PC-3 (cell line): ENCODE data around the gene HIBCH. TPM values are rescaled to one million over a fixed set of nuclear protein-coding genes. Genes with fewer than 3 reads are reported as not detected.
"Not testable (repeated sequence)": the region's sequence is repeated elsewhere in the genome, so short reads cannot be mapped to it uniquely, and the experiment has no call there.

ENCODE experiments used
- ATAC-seq: fragments of 200-7000 bp; cut with Tn5 transposase; 2 replicates; pipeline ENCODE4 v1.9.1; 2020; ENCODE audit warnings: mild to moderate bottlenecking, moderate library complexity
- BruUV-seq: library from RNA; stranded (reverse); fragments of 400-500 nt; replicated peaks from 2 replicates; lab custom pipeline; 2021; lab: Mats Ljungman, UMichigan
- CTCF ChIA-PET: fragments of 300-600 bp; sonication (Branson Sonifier 250); formaldehyde crosslinking; loops from one replicate; lab custom pipeline; 2022; ENCODE audit warnings: antibody characterized with exemption; lab: Charles Lee
- POLR2A ChIA-PET: fragments of 300-600 bp; sonication (Branson Sonifier 250); formaldehyde crosslinking; loops from one replicate; lab custom pipeline; 2022; ENCODE audit warnings: antibody characterized with exemption; ENCODE audit not compliant: unreplicated experiment; lab: Charles Lee
- DNase-seq: peaks from one replicate; pipeline ENCODE4 v3.0.0-alpha.2; 2015
- H2AFZ ChIP-seq: fragments of 300-600 bp; sonication (generic); 2 replicates; pipeline ENCODE4 v1.6.0; 2016; ENCODE audit warnings: antibody characterized with exemption, low read length
- H3F3A ChIP-seq: fragments of 300-600 bp; sonication (generic); one replicate; pipeline ENCODE4 v1.6.0; 2017; ENCODE audit warnings: antibody characterized with exemption, low read length, control low read depth, mild to moderate bottlenecking; ENCODE audit not compliant: unreplicated experiment
- H3K27ac ChIP-seq: fragments of 300-600 bp; sonication (generic); 2 replicates; pipeline ENCODE4 v1.5.1; 2016; ENCODE audit warnings: mild to moderate bottlenecking, low read length
- H3K27me3 ChIP-seq: fragments of 300-600 bp; sonication (generic); 2 replicates; pipeline ENCODE4 v1.6.1; 2016; ENCODE audit warnings: low read length, mixed read lengths
- H3K36me3 ChIP-seq: fragments of 300-600 bp; sonication (generic); 2 replicates; pipeline ENCODE4 v1.6.1; 2016; ENCODE audit warnings: low read depth, mixed run types, low read length, mixed read lengths
- H3K4me1 ChIP-seq: fragments of 300-600 bp; sonication (generic); 2 replicates; pipeline ENCODE4 v1.5.1; 2016; ENCODE audit warnings: low read length; ENCODE audit not compliant: insufficient read depth
- H3K4me2 ChIP-seq: fragments of 300-600 bp; sonication (generic); 2 replicates; pipeline ENCODE4 v1.6.0; 2016; ENCODE audit warnings: low read length
- H3K4me3 ChIP-seq: fragments of 300-600 bp; sonication (generic); 2 replicates; pipeline ENCODE4 v1.5.1; 2016; ENCODE audit warnings: mild to moderate bottlenecking, low read length, mixed read lengths
- H3K79me2 ChIP-seq: fragments of 300-600 bp; sonication (generic); 2 replicates; pipeline ENCODE4 v1.6.1; 2017; ENCODE audit warnings: low read length, mixed read lengths
- H3K9ac ChIP-seq: fragments of 300-600 bp; sonication (generic); 2 replicates; pipeline ENCODE4 v1.6.0; 2016; ENCODE audit warnings: mild to moderate bottlenecking, low read length
- H3K9me2 ChIP-seq: fragments of 300-600 bp; sonication (generic); replicated peaks from 2 replicates; pipeline ENCODE4 v1.6.1; 2016; ENCODE audit warnings: mixed run types, low read length, mixed read lengths
- H3K9me3 ChIP-seq: fragments of 300-600 bp; sonication (generic); 2 replicates; pipeline ENCODE4 v1.6.1; 2016; ENCODE audit warnings: low read length, mixed read lengths
- H4K20me1 ChIP-seq: fragments of 300-600 bp; sonication (generic); 2 replicates; pipeline ENCODE4 v1.6.1; 2016; ENCODE audit warnings: low read length, mixed read lengths
- CTCF ChIP-seq: fragments of 300-600 bp; sonication (generic); conservative IDR thresholded peaks from 2 replicates; pipeline ENCODE4 v1.5.1; 2017; ENCODE audit warnings: antibody characterized with exemption, low read depth, mild to moderate bottlenecking, low read length
- EZH2 ChIP-seq: fragments of 300-600 bp; sonication (generic); IDR thresholded peaks from one replicate; pipeline ENCODE4 v1.6.1; 2017; ENCODE audit warnings: antibody characterized with exemption, mild to moderate bottlenecking, low read length; ENCODE audit not compliant: unreplicated experiment
- EZH2phosphoT487 ChIP-seq: fragments of 300-600 bp; sonication (generic); IDR thresholded peaks from 2 replicates; pipeline ENCODE4 v1.6.1; 2018; ENCODE audit warnings: mild to moderate bottlenecking, antibody characterized with exemption, low read length, borderline replicate concordance
- intact Hi-C: fragments of 100-400 bp; cut with micrococcal nuclease; formaldehyde crosslinking; loops from 2 replicates; pipeline ENCODE4 v1.9.0; 2023
- total RNA-seq: library from RNA; depleted of rRNA; stranded (reverse); fragments of >200 nt; gene quantifications from 2 replicates; pipeline ENCODE4 v1.2.3, GENCODE V29; 2014

HIBCH gene
- total RNA-seq, 1 experiment from 2014 or later, result 12.0 TPM

DNA sequence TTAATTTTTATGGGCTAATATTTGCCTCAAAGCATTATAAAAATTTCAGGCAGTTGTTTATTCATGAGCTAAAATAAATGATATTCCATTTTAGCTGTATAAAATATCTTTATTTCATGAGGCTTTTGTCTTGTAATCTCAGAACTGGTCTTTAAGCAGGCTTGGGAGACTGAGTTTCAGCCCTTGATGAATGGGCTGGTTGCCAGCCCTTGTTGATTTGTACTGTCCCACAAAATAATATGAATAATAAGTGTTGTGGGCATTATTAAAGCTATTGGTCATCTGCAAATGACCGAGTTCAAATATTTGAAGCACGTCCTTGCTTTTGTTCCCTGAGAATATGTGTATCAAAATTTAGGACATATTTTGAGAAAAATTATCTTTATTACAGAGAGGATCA lies 41.9 kb upstream of the HIBCH start:
- TF ChIP-seq EZH2 (no peak), CTCF (no peak), EZH2phosphoT487 (no peak)

GRCh38 chr2:190360965-190361364 lies 41.3 kb upstream of the HIBCH start:
- BruUV-seq, result no TSS peak
- Histone ChIP-seq H3K9me3 (no peaks in the 10 kb centered on the region), H3K4me1 (no peaks in the 10 kb centered on the region), H3K4me2 (no peak overlapping the region), H3K4me3 (no peak overlapping the region), H3F3A (no peaks in the 10 kb centered on the region), H2AFZ (no peak overlapping the region), H3K27ac (no peak overlapping the region), H3K79me2 (no peaks in the 10 kb centered on the region), H4K20me1 (no peaks in the 10 kb centered on the region), H3K9ac (no peak overlapping the region), H3K27me3 (no peaks in the 10 kb centered on the region), H3K36me3 (no peaks in the 10 kb centered on the region), H3K9me2 (no peaks in the 10 kb centered on the region)
- ATAC-seq (no peak), DNase-seq (no peak)
- CTCF ChIA-PET, result no interaction called here
- intact Hi-C loops, result no loop called here
- POLR2A ChIA-PET, result no interaction called here
- no peak for TF ChIP-seq EZH2phosphoT487
- TF ChIP-seq EZH2, result no peak
- no peak for TF ChIP-seq CTCF

More for the DNA sequence above, 41.9 kb upstream of the HIBCH start:
- Histone ChIP-seq H3K9me3 (no peaks in the 10 kb centered on the region), H4K20me1 (no peaks in the 10 kb centered on the region), H3K4me3 (no peak overlapping the region), H3F3A (no peaks in the 10 kb centered on the region), H3K79me2 (no peaks in the 10 kb centered on the region), H2AFZ (no peak overlapping the region), H3K27me3 (no peaks in the 10 kb centered on the region), H3K4me1 (no peaks in the 10 kb centered on the region), H3K9me2 (no peaks in the 10 kb centered on the region), H3K9ac (no peak overlapping the region), H3K36me3 (no peaks in the 10 kb centered on the region), H3K27ac (no peak overlapping the region), H3K4me2 (no peak overlapping the region)
- CTCF ChIA-PET, result no interaction called here
- DNase-seq, result no peak
- intact Hi-C loops, result no loop called here
- ATAC-seq, result no peak
- BruUV-seq, result no TSS peak
- POLR2A ChIA-PET, result no interaction called here

DNA sequence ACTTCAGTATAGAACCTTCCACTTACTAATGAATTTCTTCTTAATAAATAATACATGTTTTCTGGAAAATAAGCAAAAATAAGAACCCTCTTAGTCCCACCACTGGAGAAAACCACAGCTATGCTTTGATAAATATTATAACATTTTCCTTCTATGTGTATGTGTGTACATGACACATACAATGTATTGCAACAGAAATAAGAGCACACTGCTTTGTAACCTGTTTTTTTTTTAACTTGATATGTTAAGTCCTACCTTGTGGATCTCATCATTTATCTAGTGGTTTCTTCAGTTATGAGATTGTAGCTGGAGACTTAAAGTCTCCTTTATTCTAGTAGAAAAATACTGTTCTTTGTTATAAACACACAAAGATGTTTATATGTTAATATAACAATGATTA lies 40.9 kb upstream of the HIBCH start:
- Histone ChIP-seq H3K36me3 (no peaks in the 10 kb centered on the region), H3K4me2 (no peak overlapping the region), H3K27me3 (no peaks in the 10 kb centered on the region), H2AFZ (no peak overlapping the region), H3K4me1 (no peaks in the 10 kb centered on the region), H3F3A (no peaks in the 10 kb centered on the region), H3K9me2 (no peaks in the 10 kb centered on the region), H3K27ac (no peak overlapping the region), H3K79me2 (no peaks in the 10 kb centered on the region), H4K20me1 (no peaks in the 10 kb centered on the region), H3K9ac (no peak overlapping the region), H3K9me3 (no peaks in the 10 kb centered on the region), H3K4me3 (no peak overlapping the region)
- DNase-seq (no peak), ATAC-seq (no peak)
- TF ChIP-seq EZH2phosphoT487 (no peak), CTCF (no peak), EZH2 (no peak)
- POLR2A ChIA-PET, result no interaction called here
- CTCF ChIA-PET, result no interaction called here
- no TSS peak for BruUV-seq
- intact Hi-C loops, result no loop called here

DNA sequence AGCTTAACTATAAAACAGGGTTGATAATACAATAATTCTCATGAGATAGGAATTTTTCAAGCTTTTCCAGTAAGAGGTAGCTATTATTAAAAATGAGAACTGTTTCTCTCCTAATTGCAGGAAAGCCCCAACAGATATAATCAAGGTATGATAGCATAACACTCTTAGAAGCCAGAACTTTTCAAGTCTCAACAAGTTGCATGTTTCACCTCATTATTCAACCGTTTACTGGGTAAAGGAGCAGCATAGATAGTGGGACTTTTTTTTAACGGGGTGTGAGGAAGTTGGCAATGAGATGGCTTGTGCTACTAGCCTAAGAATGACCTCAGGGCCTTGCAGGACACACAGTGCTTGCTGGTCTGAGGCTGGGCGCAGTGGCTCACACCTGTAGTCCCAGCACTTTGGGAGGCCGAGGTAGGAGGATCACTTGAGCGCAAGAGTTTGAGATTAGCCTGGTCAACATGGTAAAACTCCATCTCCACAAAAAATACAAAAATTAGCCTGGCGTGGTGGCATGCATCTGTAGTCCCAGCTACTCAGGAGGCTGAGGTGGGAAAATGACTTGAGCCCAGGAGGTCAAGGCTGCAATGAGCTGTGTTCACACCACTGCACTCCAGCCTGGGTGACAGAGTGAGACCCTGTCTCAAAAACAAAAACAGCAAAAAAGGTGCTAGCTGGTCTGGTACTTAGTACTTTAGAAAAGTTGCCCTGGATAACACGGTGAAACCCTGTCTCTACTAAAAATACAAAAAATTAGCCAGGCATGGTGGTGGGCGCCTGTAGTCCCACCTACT lies 39.2 kb upstream of the HIBCH start:
- DNase-seq, H3K27ac ChIP-seq, H2AFZ ChIP-seq, H3K4me2 ChIP-seq, H3K27me3 ChIP-seq, H3K4me1 ChIP-seq, ATAC-seq, H3K4me3 ChIP-seq, H3K79me2 ChIP-seq, H3K9ac ChIP-seq, intact Hi-C loops, H3F3A ChIP-seq, H4K20me1 ChIP-seq, BruUV-seq, H3K9me3 ChIP-seq, H3K36me3 ChIP-seq, POLR2A ChIA-PET, H3K9me2 ChIP-seq, CTCF ChIA-PET: not testable (repeated sequence)
